ENCODE measurements around the gene ERCC6.

DNA sequence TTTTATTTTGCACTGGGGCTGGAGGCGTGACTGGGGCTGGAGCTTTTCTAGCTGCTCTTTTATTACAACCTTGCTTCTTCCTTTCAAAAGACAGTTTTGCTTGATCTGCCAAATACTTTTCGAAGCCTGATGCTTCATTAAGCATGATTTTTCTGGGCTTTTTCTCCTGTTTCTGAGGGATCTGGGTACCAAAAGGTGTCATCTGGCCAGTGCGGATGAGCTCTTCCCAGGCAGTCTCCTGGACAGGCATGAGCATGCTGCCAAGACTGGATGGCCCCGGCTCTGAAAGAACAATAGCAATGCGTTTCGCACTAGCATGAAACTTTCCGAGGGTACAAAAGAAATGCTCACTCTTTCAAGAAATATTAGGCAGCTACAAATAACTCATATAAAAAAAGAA lies 14.4 kb downstream of the ERCC6 start:
- TF ChIP-seq, protein P1, sequence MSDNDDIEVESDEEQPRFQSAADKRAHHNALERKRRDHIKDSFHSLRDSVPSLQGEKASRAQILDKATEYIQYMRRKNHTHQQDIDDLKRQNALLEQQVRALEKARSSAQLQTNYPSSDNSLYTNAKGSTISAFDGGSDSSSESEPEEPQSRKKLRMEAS (IDR thresholded peaks at IDR 0.05; ENCODE audit: low read depth), result no peak
- TF ChIP-seq RAD21 (IDR thresholded peaks at IDR 0.05; ENCODE audit: low read length) (no peak), RCOR1 (IDR thresholded peaks at IDR 0.05; ENCODE audit: low read length) (no peak), MXI1 (IDR thresholded peaks at IDR 0.05; ENCODE audit: low read depth, low read length) (no peak), NRF1 (IDR thresholded peaks at IDR 0.05; ENCODE audit: low read depth, low read length) (no peak), GABPA (IDR thresholded peaks at IDR 0.05; ENCODE audit: low read depth) (no peak)
- TF ChIP-seq, protein P2, sequence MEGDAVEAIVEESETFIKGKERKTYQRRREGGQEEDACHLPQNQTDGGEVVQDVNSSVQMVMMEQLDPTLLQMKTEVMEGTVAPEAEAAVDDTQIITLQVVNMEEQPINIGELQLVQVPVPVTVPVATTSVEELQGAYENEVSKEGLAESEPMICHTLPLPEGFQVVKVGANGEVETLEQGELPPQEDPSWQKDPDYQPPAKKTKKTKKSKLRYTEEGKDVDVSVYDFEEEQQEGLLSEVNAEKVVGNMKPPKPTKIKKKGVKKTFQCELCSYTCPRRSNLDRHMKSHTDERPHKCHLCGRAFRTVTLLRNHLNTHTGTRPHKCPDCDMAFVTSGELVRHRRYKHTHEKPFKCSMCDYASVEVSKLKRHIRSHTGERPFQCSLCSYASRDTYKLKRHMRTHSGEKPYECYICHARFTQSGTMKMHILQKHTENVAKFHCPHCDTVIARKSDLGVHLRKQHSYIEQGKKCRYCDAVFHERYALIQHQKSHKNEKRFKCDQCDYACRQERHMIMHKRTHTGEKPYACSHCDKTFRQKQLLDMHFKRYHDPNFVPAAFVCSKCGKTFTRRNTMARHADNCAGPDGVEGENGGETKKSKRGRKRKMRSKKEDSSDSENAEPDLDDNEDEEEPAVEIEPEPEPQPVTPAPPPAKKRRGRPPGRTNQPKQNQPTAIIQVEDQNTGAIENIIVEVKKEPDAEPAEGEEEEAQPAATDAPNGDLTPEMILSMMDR (IDR thresholded peaks at IDR 0.05), result no peak

Measured in SK-N-SH (cell line).